GM21360 (cell line): ENCODE results near the gene S100A9.

Experiments used
- ATAC-seq: cut with Tn5 transposase; IDR thresholded peaks from one replicate; pipeline ENCODE4 v1.9.1; 2021; ENCODE audit warnings: mild to moderate bottlenecking, moderate library complexity; ENCODE audit not compliant: unreplicated experiment

S100A9 gene

DNA sequence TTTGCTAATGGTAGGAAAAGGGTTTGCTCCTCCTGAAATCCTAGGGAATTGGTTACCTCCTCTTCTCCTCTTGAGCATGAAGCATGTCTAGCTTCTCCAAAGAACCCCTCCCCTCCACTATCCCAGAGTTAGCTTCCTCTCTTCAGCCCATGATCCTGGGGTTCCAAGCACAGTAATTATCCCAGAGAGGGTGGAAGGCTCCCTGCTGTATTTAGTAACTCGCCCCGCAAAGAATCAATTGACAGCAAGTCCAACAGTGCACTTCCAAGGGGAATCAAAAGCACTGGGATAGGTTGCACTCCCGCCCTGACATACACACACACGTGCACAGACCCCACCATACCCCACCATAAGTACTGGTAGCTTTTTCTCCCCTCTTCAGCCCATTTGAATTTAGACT, 30.1 kb downstream of the S100A9 start:
- no peak for ATAC-seq

DNA sequence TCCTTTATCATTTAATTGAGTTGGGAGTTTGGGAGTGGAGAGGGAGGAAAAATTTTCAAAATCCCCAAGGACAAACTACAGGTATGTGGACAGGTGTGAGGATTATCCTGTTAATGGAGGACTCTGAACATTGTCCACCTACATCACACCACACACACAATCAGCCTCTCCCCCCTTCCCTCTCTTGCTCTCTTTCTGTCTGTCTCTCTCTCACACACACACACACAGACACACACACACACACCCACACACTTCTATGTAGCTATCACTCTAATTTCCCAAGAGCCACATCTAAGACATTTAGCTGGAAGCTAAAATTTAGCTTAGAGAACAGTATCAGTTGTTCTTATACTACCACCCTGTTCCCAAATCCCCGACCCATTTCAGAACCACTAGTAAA, 31.7 kb downstream of the S100A9 start:
- ATAC-seq, result no peak

GRCh38 chr1:153389973-153390879, 32.6 kb downstream of the S100A9 start:
- ATAC-seq, result no peak

DNA sequence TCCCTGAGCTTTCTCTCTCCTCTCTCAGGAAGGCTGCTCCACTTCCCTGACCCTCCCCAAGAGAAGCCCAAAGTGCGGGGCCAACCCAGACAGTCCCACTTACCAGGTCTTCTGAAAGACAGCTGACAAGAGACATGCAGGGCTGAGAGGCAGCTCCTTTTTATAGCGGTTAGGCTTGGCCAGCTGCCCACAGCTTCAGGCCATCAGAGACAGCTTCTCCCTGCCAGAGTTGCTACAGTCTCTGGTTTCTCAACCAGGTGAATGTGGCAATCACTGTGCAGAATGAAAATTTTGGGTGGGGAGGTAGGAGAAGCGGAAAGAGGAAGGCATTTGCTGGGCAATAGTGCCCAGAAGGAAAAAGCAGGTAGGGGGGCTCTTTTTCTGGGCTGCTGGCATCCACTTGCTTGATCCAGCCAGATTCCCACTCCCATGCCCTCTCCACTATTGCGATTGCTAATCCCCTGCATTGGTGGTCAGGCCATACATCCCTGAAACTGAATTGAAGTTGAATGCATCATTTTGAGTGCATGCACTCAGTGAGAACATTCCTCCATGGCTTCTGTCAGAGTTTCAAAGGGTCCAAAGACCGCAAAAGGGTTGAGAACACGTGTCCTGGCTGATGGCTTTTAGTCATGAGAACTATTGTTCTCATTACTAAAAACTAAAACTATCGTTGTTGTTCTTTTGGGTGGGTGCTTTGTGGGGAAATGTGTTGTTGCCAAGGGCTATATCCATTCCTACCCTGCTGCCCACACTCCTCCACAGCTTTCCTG, 33.5 kb downstream of the S100A9 start, which contains the start of gene S100A8:
Gene S100A8, minus strand, starts transcription at position 136 of the 773 bp plus-strand sequence. CDS start 538 bp downstream, outside the sequence.
- no peak for ATAC-seq

- no peak for ATAC-seq
These were observed 34.6 kb downstream of the S100A9 start for GRCh38 chr1:153392258-153392657.

- no peak for ATAC-seq
These were observed 35.2 kb downstream of the S100A9 start for GRCh38 chr1:153392822-153393221.

DNA sequence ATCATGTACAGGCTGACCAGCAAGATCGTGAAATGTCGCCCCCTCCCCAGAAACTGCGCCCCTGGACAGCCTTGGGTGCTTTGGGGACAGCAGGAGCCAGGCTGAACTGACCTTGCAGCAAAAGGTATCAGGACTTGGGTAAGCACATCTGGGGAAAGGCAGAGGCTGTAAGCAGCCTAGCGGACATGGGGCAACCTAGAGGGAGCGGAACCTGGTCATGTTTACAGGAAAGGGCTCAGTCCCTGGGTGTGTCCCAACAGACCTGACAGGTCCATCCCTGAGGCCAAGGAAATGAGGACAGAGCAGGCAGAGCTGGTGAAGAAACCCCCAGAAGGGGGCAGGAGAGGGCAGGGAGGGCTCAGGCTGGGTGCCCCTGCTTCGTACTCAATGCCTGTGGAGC, 36.3 kb downstream of the S100A9 start:
- ATAC-seq, result no peak

- no peak for ATAC-seq
These were observed 36.7 kb downstream of the S100A9 start for GRCh38 chr1:153394391-153394790.

DNA sequence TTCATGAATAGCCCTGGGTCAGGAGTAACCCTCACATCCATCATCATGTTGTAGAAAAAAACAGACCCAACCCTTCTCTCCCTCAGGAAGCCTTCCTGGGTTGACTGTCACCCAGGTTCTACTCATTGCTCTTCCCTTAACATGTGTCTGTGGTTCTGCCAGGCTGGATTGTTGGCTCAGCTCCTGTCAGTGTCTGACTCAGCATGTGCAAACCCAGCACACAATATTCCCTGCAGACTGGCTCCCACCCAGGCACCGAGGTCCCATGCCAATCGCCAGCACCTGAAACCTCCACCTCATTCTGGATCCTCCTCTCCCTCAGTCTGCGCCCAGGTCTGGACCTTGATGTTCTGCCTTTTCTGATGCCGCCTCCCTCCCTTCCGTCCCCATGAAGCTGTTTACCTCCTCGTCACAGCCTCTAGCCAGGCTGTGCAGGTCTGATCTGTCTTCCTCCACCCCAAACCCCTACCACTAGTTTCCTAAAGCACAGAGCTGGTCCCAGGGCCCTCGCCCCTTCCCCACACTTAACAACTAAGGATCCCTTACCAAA, 37.6 kb downstream of the S100A9 start:
- ATAC-seq, result no peak

GRCh38 chr1:153395776-153396175, 38.1 kb downstream of the S100A9 start:
- no peak for ATAC-seq

- ATAC-seq, result no peak
These were observed 38.8 kb downstream of the S100A9 start for GRCh38 chr1:153396461-153396860.

DNA sequence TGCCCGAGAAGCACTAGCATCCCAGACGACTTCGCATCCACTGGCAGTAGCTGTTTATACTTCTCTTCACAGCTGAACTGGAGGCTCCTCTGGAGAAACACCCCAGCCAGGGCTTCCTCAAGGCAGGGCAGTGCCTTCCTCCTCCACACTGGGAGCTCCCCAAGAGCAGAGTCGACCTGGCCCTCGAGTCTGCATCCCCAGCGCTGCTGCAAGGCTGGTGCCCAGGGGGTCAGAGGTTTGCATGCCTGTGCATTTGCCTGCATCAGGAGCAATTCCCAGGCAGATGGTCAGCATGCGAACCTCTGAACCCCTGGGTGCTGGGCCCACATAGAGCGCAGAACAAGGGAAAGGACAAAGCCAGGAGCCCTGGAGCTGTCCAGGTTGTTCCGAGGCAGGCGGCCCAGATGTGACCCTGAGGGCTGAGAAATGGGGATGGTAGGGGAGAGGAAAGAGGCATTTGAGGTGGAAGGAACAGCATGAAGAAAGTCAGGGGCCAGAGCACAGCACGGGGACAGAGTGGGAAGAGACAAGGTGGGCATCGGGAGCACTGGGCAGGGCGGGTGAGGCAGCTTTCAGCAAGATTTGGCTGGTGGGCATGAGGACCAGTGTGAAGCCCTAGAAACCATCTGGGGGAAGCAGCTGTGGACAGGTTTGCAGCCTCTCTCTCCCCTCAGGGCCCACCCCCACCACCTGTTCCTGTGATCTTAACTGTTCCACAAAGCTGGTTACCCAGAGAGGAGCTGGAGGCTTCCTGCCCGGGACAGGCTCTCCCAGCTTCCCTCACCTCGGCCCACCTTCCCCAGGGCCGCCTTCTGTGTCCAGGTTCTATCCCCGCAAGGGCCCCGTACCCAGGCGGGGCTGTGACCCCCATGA, 39.6 kb downstream of the S100A9 start:
- ATAC-seq, result no peak

DNA sequence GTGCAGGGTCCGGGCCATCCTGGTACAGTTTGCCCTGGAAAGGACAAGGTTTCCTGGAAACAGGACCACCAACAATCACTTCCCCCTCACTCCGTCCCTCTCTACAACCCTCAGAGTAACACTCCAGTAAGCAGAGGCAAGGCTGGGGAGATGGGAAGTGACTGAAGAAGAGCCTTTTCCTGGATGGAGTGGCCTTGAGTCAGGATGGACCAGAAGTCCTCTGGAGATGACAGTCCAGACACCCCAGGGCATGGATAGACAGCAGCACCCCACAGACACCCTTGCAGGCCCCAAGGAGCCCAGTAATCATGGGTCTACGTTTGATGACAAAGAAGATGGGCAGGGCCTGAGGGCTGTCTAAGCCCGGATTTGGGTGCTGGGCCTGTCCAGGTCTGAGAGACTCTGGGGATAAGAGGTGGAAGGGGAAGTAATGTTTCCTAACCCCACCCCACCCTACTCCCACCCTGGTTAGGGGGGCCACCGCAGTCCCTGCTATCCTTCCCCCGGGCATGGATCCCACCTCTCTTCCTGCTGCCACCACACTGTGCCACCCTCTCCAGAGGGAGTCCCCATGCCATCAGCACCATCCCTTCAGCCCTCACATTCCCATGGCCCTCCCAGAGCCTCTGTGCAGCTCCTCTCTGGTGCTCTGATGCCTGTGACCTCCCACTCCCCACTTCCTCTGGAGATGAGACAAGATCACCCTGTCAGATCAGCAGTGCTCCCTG, 40.4 kb downstream of the S100A9 start:
- ATAC-seq, result no peak

GRCh38 chr1:153399401-153400055, 41.9 kb downstream of the S100A9 start:
- ATAC-seq, result no peak

DNA sequence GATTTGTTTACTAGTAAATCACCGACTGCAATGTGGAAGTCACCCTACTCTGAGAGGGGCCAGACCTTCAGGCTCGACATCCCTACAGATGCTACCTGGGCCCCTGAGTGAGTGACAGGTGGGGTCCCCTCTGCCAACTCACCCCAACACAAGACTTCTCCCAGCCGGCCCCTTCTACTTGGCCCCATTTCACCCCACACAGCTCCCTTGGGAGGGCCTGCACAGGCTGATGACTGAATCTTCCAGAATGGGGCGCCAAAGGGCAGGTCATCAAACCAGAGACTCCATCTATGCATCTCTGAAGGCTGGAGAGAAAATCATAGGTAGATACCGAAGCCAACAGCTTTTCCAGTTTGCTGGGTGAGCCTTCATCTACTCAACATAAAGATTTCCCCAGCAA, 42.6 kb downstream of the S100A9 start:
- ATAC-seq, result no peak

DNA sequence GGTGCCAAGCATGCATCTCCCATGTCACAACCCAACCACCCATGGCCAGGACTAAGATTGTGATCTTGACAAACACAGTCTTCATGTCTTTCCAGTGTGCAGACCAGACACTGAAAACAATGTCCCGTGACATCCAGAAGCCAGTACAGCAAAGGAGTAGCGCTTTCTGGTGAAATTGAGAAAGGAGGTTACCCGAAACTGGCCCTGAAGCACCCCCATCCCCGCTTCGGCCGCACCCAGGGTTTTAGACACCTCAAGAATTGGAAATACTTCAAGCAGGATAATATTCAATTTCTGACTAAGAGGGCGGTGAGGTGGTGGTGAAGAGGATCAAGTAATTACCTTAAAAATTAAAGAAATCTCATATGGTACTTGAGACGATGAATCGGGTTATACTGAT, 43.8 kb downstream of the S100A9 start:
- ATAC-seq, result no peak

- no peak for ATAC-seq
These were observed 44.6 kb downstream of the S100A9 start for GRCh38 chr1:153402226-153402625.

DNA sequence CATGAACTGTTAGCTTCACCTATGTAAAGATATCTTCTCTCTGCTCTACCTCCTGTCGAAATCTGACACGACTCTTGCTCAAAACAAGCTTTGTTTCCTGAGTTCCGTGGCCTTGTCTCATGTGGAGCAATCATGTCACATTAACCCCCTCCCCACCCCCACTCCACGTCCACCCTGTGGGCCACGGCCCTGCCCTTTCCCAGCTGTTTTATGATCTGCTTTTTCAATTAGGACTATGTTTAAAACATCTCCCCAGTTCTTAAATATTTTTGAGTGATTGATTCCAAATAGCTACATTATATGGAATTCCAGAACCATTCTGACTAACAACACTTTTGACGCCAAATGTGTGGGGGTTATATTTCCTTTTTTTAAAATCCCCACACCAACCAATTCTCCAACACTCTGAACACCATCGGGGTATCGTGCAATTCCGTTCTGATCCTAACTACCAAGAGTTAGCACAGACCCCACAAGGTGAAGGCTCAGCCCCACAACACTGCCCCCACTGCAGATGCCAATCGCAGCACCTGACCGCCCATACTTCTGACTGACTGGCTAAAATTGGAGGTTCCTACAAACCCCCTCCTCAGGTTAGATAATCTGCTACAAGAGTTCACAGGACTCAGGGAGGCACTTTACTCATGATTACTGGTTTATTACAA, 45.9 kb downstream of the S100A9 start:
- no peak for ATAC-seq

DNA sequence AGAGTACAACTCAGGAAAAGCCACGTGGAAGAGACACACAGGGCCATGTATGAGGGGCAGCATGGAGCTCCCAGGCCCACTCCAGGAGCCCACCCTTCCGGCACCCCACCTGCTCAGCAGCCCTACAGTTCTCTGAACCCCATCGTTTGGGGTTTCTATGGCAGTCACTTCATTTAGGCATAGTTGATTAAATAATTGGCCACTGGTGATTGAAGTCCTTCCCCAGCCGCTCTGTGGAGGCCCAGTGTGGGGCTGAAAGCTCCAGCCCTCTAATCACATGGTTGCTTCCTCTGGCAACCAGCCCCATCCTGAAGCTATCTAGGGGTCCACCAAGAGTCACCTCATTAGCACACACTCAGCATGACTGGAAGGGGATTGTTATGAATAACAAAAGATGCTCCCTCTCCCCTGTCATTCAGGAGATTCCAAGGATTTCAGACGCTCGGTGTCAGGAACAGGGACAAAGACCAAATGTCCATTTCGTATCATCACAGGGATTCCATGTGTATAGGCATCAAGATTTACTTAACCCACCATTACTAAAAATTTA, 46.5 kb downstream of the S100A9 start:
- ATAC-seq, result no peak
